Muscle layer of colon (tissue), 2 donors: Measurements from ENCODE around the gene GPC6.

Experiments
- H3K27ac ChIP-seq: one replicate; pipeline ENCODE4 v1.7.0; 2013; ENCODE audit warnings: low read depth, mild to moderate bottlenecking, low read length, moderate library complexity
- H3K27me3 ChIP-seq, 2 donors: one replicate each; pipeline ENCODE4 v1.7.0; 2013; ENCODE audit warnings: low read length in 2 of 2, mild to moderate bottlenecking in 2 of 2; ENCODE audit not compliant: insufficient read depth in 2 of 2, control insufficient read depth in 1 of 2
- H3K36me3 ChIP-seq: one replicate; pipeline ENCODE4 v1.7.0; 2013; ENCODE audit warnings: mild to moderate bottlenecking, low read length; ENCODE audit not compliant: insufficient read depth
- H3K4me1 ChIP-seq: one replicate; pipeline ENCODE4 v1.7.0; 2013; ENCODE audit warnings: mild to moderate bottlenecking, low read length; ENCODE audit not compliant: insufficient read depth
- H3K4me3 ChIP-seq, 2 donors: one replicate each; pipeline ENCODE4 v1.7.0; 2013; ENCODE audit warnings: low read length in 2 of 2, low read depth in 1 of 2, mild to moderate bottlenecking in 1 of 2, moderate library complexity in 1 of 2
- H3K9ac ChIP-seq: one replicate; pipeline ENCODE4 v1.7.0; 2013; ENCODE audit warnings: low read length
- H3K9me3 ChIP-seq: one replicate; pipeline ENCODE4 v1.7.0; 2013; ENCODE audit warnings: mild to moderate bottlenecking, low read length
- donor health status: abdominal sarcoma.
- donor health status: Adenocarcinoma of cecum.

GPC6 gene

GRCh38 chr13:94371855-94372254 lies 1145.2 kb downstream of the GPC6 start:
- Histone ChIP-seq H3K9ac (no peak overlapping the region), H3K27ac (no peak overlapping the region), H3K4me3 (no peak overlapping the region)

GRCh38 chr13:94382517-94382916 lies 1155.9 kb downstream of the GPC6 start:
- no peaks in the 10 kb centered on the region for H3K36me3 ChIP-seq
- H3K9me3 ChIP-seq: no peaks in the 10 kb centered on the region
- no peak overlapping the region for H3K4me3 ChIP-seq
- no peak overlapping the region for H3K9ac ChIP-seq
- no peaks in the 10 kb centered on the region for H3K27me3 ChIP-seq
- no peak overlapping the region for H3K27ac ChIP-seq
- no peaks in the 10 kb centered on the region for H3K4me1 ChIP-seq

More at GRCh38 chr13:94371855-94372254, 1145.2 kb downstream of the GPC6 start:
- Histone ChIP-seq H3K27me3 (no peaks in the 10 kb centered on the region), H3K9me3 (no peaks in the 10 kb centered on the region), H3K4me1 (peaks cover 14% of the 10 kb centered on the region), H3K36me3 (no peaks in the 10 kb centered on the region)

DNA sequence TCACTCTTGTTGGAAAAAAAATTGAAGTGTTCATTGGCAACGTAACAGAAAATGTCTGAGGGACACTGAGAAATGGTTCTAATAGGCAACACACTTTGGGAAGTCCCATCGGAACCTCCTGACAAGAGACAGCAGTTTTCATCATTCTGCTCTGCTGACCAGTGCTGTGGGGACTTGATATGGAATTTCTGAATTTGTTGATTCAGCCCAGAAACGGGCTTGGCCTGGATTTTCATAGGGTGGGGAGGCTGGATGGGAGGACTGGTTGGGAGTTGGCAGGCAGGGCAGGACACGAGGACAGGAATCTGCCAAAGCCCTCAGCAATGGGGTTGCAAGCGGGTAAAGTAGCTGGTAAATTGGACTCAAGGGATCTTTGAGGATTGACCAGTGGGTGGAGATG lies 1156.4 kb downstream of the GPC6 start:
- Histone ChIP-seq H3K4me1 (no peaks in the 10 kb centered on the region), H3K4me3 (no peak overlapping the region), H3K27ac (no peak overlapping the region), H3K9me3 (no peaks in the 10 kb centered on the region), H3K9ac (no peak overlapping the region), H3K27me3 (no peaks in the 10 kb centered on the region), H3K36me3 (no peaks in the 10 kb centered on the region)

DNA sequence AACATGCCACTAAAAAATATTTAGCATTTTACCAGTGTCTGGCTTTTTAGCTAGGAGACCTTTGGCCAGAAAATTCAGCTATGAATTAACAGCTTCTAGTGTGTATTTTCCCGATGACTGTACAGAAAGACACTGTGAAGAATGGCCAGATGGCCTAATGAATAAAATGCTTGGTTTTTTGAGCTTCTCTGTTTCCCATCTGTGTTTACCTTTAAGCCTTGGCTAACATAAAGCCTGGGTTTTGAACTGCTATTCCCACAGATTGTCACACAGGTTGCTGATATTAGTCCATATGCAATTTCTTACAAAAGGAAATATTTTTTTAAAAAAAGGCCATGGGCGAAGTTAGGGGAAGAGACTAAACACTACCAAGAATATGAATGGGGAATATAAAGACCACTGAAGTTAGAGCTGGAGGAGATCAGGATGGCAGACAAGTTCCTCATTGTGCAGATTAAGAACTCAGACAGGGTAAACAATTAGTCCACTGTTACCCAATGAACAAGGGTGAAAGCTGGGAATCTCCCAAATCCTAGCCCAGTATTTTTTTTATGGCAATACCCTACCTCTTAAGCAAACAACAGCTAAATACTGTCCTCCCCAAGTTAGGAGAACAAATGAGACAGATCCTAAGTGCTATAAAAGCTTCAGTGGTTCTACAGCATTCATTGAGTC lies 1157.8 kb downstream of the GPC6 start:
- Histone ChIP-seq H3K4me1 (peaks cover 4% of the 10 kb centered on the region), H3K36me3 (no peaks in the 10 kb centered on the region), H3K4me3 (no peak overlapping the region), H3K9ac (no peak overlapping the region), H3K27me3 (no peaks in the 10 kb centered on the region), H3K9me3 (no peaks in the 10 kb centered on the region), H3K27ac (no peak overlapping the region)

GRCh38 chr13:94387047-94387446 lies 1160.4 kb downstream of the GPC6 start:
- H3K27ac ChIP-seq: no peak overlapping the region
- H3K27me3 ChIP-seq: no peaks in the 10 kb centered on the region
- peaks cover 13% of the 10 kb centered on the region for H3K4me1 ChIP-seq
- no peaks in the 10 kb centered on the region for H3K9me3 ChIP-seq
- H3K36me3 ChIP-seq: no peaks in the 10 kb centered on the region
- H3K4me3 ChIP-seq: no peak overlapping the region
- no peak overlapping the region for H3K9ac ChIP-seq

- no peaks in the 10 kb centered on the region for H3K36me3 ChIP-seq
- no peak overlapping the region for H3K9ac ChIP-seq
- no peaks in the 10 kb centered on the region for H3K27me3 ChIP-seq
- H3K27ac ChIP-seq: no peak overlapping the region
- no peaks in the 10 kb centered on the region for H3K9me3 ChIP-seq
- H3K4me1 ChIP-seq: peaks cover 25% of the 10 kb centered on the region
- no peak overlapping the region for H3K4me3 ChIP-seq
Measured at GRCh38 chr13:94389604-94390351, 1163.2 kb downstream of the GPC6 start.

DNA sequence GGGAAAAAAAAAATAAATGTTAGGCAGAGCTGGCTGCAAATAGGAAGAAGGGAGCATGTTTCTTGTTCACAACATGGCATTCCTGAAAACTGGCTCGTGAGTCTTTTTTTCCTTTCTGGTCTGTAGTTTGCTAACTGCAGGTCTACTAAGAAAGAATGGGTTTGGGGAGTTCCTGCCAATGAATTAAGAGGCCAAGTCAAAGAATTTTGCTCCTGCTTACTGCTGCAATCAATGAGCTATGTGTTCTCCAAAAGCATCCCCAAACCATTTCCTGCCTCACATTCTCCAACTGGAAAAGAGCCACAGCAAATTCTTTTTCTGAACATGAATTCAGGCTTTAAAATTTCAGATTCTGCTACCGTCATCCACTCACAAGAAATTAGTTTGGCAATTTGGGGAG lies 1164.3 kb downstream of the GPC6 start:
- H3K27me3 ChIP-seq: no peaks in the 10 kb centered on the region
- H3K9ac ChIP-seq: no peak overlapping the region
- H3K36me3 ChIP-seq: no peaks in the 10 kb centered on the region
- peaks cover 36% of the 10 kb centered on the region for H3K4me1 ChIP-seq
- H3K27ac ChIP-seq: peak overlapping the region; percentile 49
- no peak overlapping the region for H3K4me3 ChIP-seq
- H3K9me3 ChIP-seq: no peaks in the 10 kb centered on the region

DNA sequence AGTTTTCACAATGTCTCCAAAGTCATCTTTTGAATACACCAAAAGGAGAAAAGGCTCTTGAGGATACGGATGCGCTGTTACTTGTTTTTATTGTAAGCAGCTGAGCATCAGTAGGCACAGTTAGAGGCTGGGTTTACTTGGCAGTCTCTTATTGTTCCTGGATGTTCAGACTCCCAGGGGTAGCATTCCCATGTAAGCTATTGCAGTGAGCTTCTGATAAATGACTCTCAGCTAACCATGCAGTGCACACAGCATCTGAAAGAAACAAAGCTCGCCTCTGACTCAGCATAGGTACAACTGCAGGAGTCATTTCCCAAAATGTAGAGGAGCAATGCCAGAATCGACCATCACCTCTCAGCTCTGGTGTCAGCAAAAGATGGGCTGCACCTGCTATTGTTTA lies 1168.1 kb downstream of the GPC6 start:
- Histone ChIP-seq H3K27me3 (no peaks in the 10 kb centered on the region), H3K4me1 (peaks cover 37% of the 10 kb centered on the region), H3K27ac (no peak overlapping the region), H3K9me3 (no peaks in the 10 kb centered on the region), H3K4me3 (no peak overlapping the region), H3K9ac (no peak overlapping the region), H3K36me3 (no peaks in the 10 kb centered on the region)

DNA sequence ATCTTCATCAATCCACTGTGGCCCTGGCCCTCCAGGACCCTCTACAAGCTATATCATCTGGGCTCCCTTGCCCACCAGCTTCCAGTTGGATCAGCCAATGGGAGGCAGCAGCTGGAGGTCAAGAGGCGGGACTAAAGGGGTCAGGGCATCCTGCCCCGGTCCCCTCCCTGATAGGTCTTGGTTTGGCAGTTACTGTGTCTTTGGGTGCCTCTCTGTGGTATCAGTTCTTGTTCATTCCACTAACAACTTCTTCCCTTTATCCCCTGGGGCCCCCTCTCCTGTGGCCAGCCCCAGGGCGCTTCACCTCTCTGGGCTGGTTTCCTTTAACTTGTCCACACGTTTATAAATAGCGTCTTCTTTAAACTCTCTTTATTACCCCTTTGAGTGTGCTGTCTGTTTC lies 1169.3 kb downstream of the GPC6 start:
- peak overlapping the region; percentile 4 for H3K27ac ChIP-seq
- H3K36me3 ChIP-seq: no peaks in the 10 kb centered on the region
- H3K4me1 ChIP-seq: peaks cover 32% of the 10 kb centered on the region
- H3K9ac ChIP-seq: no peak overlapping the region
- no peaks in the 10 kb centered on the region for H3K9me3 ChIP-seq
- no peak overlapping the region for H3K4me3 ChIP-seq
- H3K27me3 ChIP-seq: no peaks in the 10 kb centered on the region

- Histone ChIP-seq H3K27ac (no peak overlapping the region), H3K4me1 (peaks cover 20% of the 10 kb centered on the region), H3K27me3 (no peaks in the 10 kb centered on the region), H3K36me3 (no peaks in the 10 kb centered on the region), H3K4me3 (no peak overlapping the region), H3K9ac (no peak overlapping the region), H3K9me3 (no peaks in the 10 kb centered on the region)
Measured at GRCh38 chr13:94399812-94400211, 1173.2 kb downstream of the GPC6 start.

DNA sequence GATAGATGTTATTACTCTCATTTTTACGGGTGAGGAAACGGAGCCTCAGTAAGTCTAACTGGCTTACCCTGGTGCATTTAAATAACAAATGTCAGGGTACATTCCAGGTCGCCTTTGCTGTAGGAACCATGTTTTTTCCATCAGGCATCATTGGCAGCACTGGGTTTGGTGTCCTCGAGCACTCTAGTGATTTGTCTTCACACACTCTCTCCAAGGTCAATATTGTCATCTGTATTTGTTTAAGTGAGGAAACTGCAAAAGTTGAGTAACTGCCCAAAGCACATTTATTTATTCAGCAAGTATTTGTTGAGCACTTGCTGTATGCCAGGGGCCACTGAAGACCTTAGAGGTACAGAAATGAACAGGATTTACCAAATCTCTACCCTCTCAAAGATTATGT lies 1174.3 kb downstream of the GPC6 start:
- H3K27me3 ChIP-seq: no peaks in the 10 kb centered on the region
- H3K36me3 ChIP-seq: no peaks in the 10 kb centered on the region
- peaks cover 9% of the 10 kb centered on the region for H3K4me1 ChIP-seq
- no peak overlapping the region for H3K9ac ChIP-seq
- H3K27ac ChIP-seq: no peak overlapping the region
- no peak overlapping the region for H3K4me3 ChIP-seq
- H3K9me3 ChIP-seq: no peaks in the 10 kb centered on the region
